ENCODE data around the gene ECM1.

Gene ECM1

DNA sequence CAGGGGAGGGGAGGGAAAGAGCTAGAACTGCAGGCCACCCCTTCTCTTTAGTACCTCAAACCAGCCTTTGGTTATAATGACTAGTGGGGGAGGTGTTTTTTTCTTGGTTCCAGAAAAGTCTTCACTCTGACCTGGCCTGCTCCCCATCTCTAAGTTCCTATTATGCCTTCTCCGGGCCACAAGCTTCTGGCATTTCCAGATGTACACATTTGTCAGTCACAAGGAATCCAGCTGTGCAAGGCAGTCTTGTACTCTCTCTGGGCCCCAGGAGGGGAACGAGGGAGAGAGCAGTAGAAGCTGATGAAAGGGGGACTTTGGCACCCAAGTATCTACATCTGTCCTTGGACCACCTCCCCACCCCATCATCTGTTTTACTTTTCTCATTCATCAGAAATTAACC, 4.9 kb downstream of the ECM1 start:
- no peak for DNase-seq (ENCODE audit: low read depth in 2 of 2)

DNA sequence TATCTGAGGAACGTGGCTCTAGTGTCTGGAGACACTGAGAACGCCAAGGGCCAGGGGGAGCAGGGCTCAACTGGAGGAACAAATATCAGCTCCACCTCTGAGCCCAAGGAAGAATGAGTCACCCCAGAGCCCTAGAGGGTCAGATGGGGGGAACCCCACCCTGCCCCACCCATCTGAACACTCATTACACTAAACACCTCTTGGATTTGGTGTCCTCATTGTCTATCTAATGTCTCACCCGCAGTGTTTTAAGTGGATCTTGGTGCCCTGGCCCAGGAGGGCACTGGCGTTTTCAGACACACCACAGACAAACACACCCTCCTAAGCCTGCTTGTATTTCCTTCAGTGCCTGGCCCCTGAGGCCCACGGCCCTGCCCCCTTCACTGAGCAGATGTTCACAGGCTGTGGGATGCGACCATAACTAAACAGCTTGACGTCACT, 5.5 kb downstream of the ECM1 start:
- DNase-seq (ENCODE audit: low read depth in 2 of 2) = no peak

DNA sequence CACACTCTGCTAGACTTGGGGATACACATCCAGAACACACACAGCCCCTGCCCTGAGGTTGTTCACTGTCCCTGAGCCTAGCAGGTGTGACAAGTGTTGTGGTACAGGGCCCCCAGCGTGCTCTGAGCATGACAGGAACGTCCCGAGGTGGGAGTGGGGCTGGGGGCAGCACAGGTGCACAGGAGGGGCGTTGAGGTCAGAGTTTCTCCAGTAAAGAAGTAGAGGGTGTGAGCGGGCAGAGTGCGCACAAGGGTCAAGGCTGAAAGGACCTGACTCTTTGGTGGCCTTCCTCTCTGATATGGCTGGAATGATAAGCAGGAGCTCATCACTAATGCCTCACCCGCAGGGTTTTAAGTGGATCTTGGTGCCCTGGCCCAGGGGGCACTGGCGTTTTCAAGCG, 6.4 kb downstream of the ECM1 start:
- no peak for DNase-seq (ENCODE audit: low read depth in 2 of 2)

DNA sequence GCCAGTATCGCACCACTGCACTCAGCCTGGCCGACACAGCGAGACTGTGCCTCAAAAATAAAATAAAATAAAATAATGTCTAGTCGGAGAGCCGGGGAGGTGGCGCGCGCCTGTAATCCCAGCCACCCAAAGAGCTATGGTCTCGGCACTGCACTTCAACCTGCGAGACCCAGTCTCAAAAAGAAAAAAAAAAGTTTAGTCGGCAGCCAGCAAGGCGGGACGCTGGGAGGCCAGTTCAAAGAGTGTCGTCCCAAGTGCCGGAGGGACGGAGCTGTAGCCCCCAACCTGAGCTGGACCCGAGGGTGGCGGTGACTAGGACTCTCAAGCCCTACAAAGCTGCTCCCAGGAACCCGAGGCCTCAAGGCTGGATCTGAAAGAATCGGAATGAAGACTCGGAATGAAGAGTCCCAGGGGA, 7.0 kb downstream of the ECM1 start:
- DNase-seq (ENCODE audit: low read depth in 2 of 2) = no peak

DNA sequence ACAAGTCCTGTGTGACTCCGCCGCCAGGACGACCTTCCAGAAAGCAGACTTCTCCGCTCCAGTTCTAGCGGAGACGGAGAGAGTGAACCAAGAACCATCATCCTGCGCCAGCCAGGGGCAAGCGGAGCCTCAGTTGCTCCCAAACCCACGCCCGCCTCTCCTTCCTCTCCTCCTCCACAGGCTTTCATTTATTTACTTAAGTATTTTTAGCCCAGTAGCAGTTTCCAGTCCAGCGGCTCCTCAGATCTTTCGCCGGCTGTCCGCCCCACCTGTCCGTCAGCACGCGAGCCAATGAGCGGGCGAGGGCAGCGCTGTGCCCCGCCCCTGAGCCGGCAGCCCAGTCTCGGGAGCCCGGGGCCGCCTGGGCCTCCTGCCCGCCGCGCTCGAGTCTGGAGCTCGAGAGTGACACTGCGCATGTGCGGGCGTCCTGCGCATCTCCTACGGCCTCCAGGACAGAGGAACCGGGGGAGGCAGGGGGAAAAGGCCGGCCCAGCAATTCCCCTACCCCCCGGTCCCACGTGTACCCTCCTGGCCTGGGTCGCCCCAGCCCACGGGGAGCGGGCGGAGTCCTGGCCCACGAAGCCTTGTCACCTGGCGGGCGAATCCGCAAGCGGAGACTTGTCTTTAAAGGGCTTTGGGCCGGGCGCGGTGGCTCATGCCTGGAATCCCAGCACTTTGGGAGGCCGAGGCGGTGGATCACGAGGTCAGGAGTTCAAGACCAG, 7.6 kb downstream of the ECM1 start, which contains the start of gene FALEC:
FALEC (plus strand) TSS at position 425 of the 722 bp plus-strand sequence.
- peak; percentile 75 to 78 for DNase-seq (ENCODE audit: low read depth in 2 of 2)

DNA sequence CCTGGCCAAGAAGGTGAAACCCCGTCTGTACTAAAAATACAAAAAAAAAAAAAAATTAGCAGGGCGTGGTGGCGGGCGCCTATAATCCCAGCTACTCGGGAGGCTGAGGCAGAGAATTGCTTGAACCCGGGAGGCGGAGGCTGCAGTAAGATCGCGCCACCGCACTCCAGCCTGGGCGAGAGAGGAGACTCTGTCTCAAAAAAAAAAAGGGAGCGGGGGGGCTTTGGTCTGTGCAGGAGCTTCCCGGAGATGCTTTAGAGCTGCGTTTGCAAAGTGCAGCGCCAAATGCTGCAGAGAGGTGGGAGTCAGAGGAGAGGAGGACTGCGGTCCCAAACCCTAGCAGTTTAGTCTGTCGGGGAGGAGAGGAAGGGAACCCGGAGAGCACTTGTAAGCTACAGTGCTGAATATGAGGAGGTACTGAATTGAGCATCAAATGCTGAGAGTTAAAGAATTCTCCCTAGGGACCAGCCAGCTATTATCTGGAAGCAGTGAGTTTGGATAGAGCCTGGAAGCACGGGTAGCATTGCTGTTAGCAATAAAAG, 8.2 kb downstream of the ECM1 start:
- no peak for DNase-seq (ENCODE audit: low read depth in 2 of 2)

DNA sequence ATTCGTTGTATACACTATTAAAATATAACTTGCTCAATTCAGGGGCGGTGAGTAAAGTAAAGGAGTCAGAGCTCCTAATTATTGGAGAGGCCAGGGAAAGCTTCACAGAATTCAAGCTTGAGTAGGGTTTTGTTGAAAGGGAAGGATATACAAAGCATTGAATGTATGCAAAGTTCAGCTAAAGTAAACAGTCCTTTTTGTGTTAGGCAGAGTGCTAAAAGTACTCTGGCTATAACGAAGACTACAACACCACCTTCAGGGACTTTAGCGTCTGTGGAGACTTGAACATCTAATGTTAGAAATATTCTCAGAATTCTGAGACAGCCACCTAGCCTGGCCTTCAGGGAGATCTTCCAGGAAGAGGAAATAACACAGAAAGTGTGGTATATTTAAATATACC, 8.7 kb downstream of the ECM1 start:
- DNase-seq (ENCODE audit: low read depth in 2 of 2) = no peak

DNA sequence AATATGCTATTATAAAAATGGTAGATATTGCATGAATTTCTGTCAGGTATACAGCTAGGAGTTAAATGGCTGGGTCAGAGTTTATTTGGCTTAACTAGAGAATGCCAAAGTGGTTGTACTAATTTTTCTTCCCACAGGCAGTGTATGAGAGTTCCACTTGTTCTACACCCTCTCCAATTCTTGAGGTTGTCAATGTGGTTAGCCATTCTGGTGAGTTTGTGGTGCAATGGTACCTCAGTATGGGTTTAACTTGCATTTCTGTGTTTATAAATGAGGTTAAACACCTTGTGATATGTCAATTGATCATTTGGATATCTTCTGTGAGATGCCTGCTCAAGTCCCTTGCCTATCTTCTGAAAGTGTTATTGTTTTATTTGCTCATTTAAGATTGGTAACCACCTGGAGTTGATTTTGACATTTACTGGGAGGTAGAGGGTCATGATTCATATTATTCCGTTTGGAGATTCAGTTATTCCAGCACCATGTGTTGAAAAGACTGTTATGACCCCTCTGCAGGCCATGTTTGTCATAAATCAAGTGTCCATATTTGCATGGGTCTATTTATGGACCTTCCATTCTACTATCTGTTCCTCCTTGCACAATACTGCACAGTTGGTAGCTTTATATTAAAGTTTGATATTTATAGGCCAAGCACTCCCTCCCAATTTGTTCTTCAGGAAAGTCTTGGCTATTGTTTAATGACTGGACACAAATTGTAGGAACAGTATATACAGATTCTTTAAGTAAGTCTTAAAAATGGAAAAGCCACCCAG, 13.5 kb downstream of the ECM1 start:
- no peak for DNase-seq (ENCODE audit: low read depth in 2 of 2)

DNA sequence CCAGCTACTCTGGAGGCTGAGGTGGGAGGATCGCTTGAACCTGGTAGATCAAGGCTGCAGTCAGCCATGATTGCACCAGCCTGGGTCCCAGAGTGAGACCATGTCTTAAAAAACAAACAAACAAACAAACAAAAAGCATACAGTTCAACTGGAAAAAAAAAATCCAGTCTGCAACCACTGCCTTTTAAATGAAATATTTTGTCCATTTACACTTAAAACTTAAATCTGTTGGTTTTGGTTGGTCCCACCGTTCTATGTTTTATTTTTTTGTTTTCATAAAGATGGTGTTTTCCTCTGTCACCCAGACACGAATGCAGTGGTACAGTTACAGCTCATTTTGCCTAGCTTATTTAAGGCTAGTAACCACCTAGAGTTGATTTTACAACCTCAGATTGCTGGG, 17.4 kb downstream of the ECM1 start:
- no peak for DNase-seq (ENCODE audit: low read depth in 2 of 2)

DNA sequence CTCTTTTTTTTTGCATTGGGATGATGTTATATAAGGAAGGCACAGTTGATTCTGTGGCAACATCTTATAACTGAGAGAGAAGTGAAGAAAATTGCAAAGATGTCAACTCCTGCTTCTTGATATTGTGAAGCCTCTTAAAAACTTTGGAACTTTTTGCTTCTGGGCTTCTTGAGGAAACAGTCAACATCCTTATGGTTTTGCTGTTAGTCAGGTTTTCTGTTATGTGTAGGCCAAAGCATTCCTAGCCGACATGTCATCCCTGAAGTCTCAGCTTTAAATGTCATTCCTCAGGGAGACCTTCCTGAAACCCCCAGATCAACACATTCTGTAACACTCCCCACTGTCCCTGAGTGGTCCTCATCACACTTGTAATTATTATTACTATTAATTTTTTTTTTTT, 20.3 kb downstream of the ECM1 start:
- no peak for DNase-seq (ENCODE audit: low read depth in 2 of 2)

DNA sequence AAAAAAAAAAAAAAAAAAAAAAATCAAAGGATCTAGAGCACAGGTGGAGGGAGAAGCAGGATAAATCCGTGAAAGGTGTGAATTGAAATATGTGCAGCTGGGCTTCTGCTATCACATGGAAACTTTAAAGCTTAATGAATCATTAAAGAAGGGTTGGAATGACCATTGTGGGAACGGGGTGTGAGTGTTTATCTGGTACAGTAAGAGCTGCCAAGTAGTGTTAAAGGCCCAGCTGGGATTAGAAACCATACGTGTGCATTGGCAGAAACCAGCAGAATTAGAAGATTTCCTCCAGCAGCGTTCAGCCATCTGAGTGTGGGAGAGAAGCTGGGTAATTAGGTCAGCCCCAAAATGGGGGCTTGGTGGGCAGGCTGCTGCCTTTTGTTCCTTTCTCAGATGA, 21.1 kb downstream of the ECM1 start:
- no peak for DNase-seq (ENCODE audit: low read depth in 2 of 2)

DNA sequence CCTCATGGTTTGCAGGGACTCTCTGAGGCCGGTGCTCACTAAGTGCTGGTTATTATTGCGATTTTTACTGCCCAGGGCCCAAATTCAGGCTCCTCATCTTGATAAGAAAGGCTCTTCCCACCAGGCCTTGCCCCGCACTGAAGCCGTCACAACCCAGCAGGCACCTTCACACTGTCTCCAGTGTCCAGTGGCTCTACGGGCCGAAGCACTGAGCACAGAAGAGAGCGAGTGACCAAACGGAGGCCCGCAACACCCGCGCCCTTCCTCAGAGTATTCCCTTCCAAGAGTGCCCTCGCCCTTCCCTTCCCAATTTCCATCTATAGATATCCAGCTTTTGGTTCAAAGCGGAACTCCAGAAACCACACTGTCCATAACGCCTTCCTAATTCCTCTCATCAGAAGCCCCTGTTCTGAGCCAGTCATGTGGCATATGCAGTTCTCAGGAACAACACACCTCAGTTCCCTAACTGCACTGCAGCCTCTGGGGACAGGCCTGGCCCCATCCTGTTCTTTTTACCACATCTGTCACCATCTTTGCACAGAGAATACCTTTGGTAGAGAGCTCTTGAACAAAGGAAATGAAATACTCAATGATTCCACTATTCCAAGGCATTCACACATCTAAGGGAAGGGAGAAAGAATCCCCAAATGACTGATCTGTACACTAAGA, 22.7 kb downstream of the ECM1 start:
- no peak for DNase-seq (ENCODE audit: low read depth in 2 of 2)

DNA sequence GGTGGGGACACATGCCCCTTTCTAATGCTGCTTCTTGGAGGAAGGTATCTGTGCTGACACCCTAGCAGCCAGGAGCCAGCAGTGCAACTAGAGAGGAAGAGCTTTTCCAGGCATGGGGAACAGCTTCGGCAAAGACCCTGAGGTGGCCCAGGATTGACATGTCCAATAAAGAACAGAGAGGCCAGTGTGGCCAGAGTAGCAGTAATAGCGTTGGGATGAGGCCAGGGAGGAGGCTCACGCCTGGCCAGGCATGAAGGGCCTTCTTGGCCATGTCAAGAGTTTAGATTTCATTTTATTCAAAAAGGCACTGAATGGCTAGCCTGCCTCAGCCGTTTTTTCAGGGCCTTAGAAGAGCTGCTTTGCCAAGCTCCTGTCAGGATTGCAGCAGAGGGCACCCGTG, 25.0 kb downstream of the ECM1 start:
- DNase-seq (ENCODE audit: low read depth in 2 of 2) = no peak

DNA sequence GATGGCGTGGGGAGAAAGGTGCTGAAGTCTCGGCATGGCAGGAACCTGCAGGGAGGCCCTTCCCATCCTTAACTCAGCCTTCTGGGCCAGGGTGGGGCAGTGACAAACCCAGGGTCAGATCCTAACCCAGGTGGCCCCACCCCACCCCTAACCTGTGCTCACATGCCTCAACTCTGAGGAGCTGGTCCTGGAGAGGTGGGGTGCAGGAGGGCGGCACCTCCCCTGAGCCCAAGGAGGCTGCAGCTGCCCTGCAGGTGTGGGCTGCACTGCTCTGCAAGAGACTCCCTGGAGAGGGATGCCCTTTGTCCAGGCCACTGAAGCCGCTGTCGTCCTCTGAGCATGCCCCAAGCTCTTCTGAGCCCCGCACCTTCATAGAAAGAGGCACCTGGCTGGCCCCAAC, 26.1 kb downstream of the ECM1 start:
- DNase-seq (ENCODE audit: low read depth in 2 of 2) = no peak

DNA sequence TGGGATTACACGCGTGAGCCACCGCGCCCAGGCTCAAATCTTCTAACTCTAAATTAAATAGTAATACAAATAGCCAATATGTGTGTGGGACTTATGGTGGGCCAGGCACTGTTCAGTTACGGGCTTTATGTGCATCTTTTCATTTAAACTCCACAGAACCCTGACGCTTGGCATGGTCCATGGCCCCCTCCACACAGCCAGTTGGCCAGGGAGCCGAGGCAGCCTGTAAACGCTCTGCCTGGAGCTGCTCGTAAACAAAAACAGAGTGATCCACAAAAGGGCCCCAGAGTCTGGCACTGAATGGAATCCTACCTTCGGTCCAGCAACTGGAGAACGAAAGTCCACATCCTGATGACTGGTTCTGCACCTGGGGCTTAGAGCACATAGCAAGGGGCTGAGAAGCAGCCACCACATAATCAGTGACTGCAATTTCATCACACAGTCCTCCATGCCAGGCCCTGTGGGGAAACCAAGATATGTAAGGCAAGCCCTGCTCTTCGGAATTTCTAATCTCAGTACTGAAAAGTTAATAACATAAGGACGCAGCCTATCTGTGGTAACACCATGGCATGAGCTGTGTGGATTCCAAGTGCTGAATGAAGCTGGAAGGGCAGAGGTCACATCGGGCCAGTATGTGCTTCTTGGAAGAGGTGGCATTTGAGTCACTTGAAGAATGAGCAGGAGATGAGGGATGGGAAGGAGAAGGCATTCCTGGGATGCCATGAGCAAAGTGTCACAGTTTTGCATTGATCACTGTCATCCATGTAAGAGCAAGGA, 27.8 kb downstream of the ECM1 start:
- no peak for DNase-seq (ENCODE audit: low read depth in 2 of 2)

DNA sequence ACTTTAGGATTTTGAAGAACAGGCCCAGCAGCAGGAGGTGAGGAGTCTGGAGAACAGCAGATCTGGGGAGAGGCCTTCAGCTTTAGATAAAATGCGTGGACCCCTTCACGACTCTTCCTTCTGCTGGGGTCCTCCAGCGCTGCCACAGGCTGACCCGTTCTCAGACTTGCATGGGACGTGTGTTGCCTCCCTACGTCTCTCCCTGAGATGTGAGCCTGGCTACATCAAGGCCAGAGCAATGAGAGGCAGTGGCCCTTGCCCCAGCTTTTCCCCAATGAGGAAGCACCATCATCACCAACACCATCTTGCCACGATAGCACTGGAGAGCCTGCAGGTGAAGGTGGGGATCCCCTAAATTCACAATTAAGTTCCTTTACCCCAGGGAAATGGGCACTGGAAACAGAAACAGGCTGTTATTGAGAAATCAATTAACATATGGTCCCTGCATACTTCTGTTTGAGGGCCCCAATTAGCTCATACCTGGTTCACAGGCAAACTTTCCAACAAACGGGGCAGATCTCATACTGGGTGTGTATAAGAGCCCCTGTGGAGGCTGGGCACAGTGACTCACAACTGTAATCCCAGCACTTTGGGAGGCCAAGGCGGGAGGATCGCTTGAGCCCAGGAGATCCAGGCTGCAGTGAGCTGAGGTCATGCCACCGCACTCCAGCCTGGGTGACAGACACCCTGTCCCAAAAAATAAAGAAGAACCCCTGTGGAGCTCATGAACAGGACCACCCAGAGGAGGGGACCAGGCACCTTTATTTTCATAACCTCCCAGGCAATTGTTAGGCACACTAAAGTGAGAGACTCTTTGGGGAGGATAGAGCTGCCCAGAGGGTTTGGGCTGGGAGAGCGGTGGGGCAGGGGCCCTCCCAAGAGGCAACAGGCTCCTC, 29.2 kb downstream of the ECM1 start:
- DNase-seq (ENCODE audit: low read depth in 2 of 2) = no peak

DNA sequence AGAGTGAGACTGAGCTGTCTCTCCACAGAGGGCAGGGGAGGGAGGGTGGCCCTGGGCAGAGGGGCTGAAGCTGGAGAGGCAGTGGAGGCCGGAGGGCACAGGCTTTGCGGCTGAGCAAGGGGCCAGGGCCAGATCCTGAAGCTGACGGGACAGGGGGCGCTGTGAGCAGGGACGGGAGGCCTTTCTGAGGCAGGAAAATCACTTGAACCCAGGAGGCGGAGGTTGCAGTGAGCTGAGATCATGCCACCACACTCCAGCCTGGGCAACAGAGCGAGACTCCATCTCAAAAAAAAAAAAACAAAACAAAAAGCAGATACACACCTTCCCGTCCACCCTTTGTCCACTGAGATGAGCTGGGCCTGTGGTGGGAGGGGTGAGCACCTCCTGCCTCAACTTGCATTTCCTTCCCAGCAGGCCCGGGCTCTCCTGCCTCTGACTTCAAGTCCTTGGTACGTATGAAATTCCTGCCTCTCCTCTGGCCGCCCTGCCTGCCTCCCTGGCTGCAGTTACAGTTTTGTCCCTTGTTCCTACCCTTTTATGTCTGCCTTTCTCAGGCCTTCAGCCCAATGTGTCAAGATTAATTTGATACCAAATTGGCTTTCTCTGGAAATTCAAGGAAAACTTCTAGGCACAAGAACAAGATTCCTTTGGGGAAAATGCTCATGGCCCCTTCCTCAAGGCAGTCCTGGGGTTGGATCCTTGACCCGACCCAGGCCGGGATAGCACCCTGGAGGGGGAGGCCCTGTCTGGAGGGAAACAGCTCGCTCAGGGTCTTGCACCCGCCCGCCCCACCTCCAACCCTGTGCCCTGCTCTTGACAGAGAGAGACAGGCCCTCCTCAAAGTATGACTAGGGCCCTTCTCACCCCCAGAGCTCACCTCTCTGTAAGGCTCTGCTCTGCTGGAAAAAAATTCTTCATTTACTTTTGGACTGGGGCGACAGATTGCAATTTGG, 30.1 kb downstream of the ECM1 start:
- DNase-seq (ENCODE audit: low read depth in 2 of 2) = no peak

DNA sequence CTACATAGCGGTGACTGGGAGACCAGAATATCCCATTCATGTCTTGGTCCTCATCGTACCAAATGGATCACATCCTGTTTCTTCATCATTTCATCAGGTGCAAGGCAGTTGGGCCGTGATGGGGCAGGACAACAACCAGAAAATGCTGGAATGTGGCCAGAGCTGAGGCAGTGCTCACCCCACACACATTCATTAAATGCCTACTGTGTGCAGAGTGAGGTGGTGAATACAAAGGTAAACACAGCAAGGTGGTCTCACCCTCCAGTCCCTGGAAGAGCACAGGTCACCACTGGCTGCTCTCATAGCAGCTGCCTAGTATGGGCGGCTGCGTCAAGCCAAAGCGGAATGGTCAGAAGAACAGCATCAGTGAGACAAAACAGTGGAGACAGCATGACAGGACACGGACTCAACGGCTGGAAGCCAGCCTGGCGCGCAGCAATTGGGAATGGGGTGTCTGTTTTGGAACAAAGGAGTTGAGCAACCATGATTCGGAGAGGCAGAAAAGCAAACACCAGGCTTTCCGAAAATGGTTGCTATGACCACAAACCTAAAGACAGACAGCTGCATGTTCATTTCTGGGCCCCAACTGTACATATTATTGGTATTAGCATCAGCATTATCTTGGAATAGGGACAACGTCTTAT, 35.7 kb downstream of the ECM1 start:
- DNase-seq (ENCODE audit: low read depth in 2 of 2) = no peak

DNA sequence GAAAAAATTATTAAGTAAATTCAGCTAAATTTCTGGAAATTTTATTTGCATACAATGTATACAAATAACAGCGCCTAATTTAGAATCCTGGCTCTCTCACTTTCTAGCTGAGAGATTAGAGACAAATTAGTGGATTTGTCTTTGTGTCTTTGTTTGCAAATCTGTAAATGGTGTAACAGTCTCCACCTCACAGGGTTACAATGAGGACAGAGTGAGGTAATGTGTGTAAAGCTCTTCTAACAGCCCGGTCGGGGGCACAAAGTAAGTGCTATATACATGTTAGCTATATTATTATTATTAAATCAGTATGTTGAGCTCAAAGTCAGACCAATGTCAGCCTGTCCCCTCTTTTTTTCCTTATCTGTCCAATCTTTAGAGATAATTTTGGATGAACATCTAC, 36.3 kb downstream of the ECM1 start:
- DNase-seq (ENCODE audit: low read depth in 2 of 2) = no peak

Data from stimulated activated CD8-positive, alpha-beta memory T cell treated with anti-CD3 and anti-CD28 coated beads, Interleukin-7, amount 100 ng/mL, for 1 hour (primary cell).